Colonic mucosa (tissue), 4 donors: ENCODE results near the gene RAX2. TPM values are rescaled to one million over a fixed set of nuclear protein-coding genes. Genes with fewer than 3 reads are reported as not detected.
"Not testable (repeated sequence)": the region's sequence is repeated elsewhere in the genome, so short reads cannot be mapped to it uniquely, and the experiment has no call there.

Source experiments
- DNase-seq: peaks from one replicate; pipeline ENCODE4 v3.0.0-alpha.2; 2020
- H3K27ac ChIP-seq: fragments of 200-600 bp; one replicate; pipeline ENCODE4 v1.8.0; 2021
- H3K27me3 ChIP-seq: fragments of 200-600 bp; one replicate; pipeline ENCODE4 v1.8.0; 2021
- H3K36me3 ChIP-seq: fragments of 200-600 bp; one replicate; pipeline ENCODE4 v1.8.0; 2021
- H3K4me1 ChIP-seq: fragments of 200-600 bp; one replicate; pipeline ENCODE4 v1.8.0; 2021; ENCODE audit warnings: mild to moderate bottlenecking
- H3K4me3 ChIP-seq: fragments of 200-600 bp; one replicate; pipeline ENCODE4 v1.8.0; 2021
- H3K9ac ChIP-seq, 2 donors: one replicate each; pipeline ENCODE4 v1.7.0; 2013; ENCODE audit warnings: control low read depth in 2 of 2, low read depth in 2 of 2, low read length in 2 of 2
- H3K9me3 ChIP-seq: fragments of 200-600 bp; one replicate; pipeline ENCODE4 v1.8.0; 2021
- CTCF ChIP-seq: fragments of 200-600 bp; IDR thresholded peaks from one replicate; pipeline ENCODE4 v1.8.0; 2022; ENCODE audit warnings: antibody characterized with exemption, mild to moderate bottlenecking
- intact Hi-C: fragments of 100-400 bp; cut with DNase I; formaldehyde crosslinking; loops from one replicate; pipeline ENCODE4 v1.14.1; 2022
- total RNA-seq, 2 donors: library from RNA; stranded (reverse); fragmentation: NEBNext Ultra II Directional in 1 of 2; extraction: Animal tissue kit (Norgen Biotek cat#: 25700) in 1 of 2; gene quantifications; one replicate each; pipeline ENCODE4 v1.2.1, GENCODE V29; 2021
- donor health status: healthy.
- donor health status: DM: no; HTN: no; CAD: no.
- donor health status: DM: no; HTN: no; CAD: no.

The RAX2 gene
- total RNA-seq, 2 donors from 2014 or later: not detected

GRCh38 chr19:3769494-3769893 is 2.5 kb downstream of the RAX2 start:
- intact Hi-C loops: loop anchor here (10.0 kb wide), 1 partner anchor 45 kb away; no protein-coding TSS in a partner anchor
- Histone ChIP-seq H3K36me3 (no peaks in the 10 kb centered on the region), H3K9ac (peak overlapping the region in 1 of 2 donors; percentile 12), H3K4me3 (no peak overlapping the region), H3K4me1 (no peaks in the 10 kb centered on the region), H3K27ac (no peak overlapping the region), H3K27me3 (no peaks in the 10 kb centered on the region), H3K9me3 (no peaks in the 10 kb centered on the region)
- TF ChIP-seq CTCF: no peak
- DNase-seq: no peak

- no peaks in the 10 kb centered on the region for H3K36me3 ChIP-seq
- H3K9me3 ChIP-seq: no peaks in the 10 kb centered on the region
- intact Hi-C loops: loop anchor here (10.0 kb wide), 1 partner anchor 46 kb away; no protein-coding TSS in a partner anchor
- no peaks in the 10 kb centered on the region for H3K4me1 ChIP-seq
- H3K27me3 ChIP-seq: no peaks in the 10 kb centered on the region
- no peak overlapping the region for H3K9ac ChIP-seq
- no peak for DNase-seq
- H3K4me3 ChIP-seq: no peak overlapping the region
- no peak for TF ChIP-seq CTCF
- H3K27ac ChIP-seq: no peak overlapping the region
These were observed 3.3 kb downstream of the RAX2 start for GRCh38 chr19:3768748-3769099.

GRCh38 chr19:3768015-3768747 is 3.8 kb downstream of the RAX2 start:
- H3K9ac ChIP-seq: no peak overlapping the region
- H3K4me1 ChIP-seq: no peaks in the 10 kb centered on the region
- TF ChIP-seq CTCF: no peak
- intact Hi-C loops: loop anchor here (10.0 kb wide), 1 partner anchor 47 kb away; no protein-coding TSS in a partner anchor
- no peak overlapping the region for H3K27ac ChIP-seq
- H3K36me3 ChIP-seq: no peaks in the 10 kb centered on the region
- no peaks in the 10 kb centered on the region for H3K9me3 ChIP-seq
- no peak overlapping the region for H3K4me3 ChIP-seq
- no peak for DNase-seq
- H3K27me3 ChIP-seq: no peaks in the 10 kb centered on the region

- TF ChIP-seq CTCF: no peak
- H3K36me3 ChIP-seq: no peaks in the 10 kb centered on the region
- DNase-seq: no peak
These were observed 5.0 kb downstream of the RAX2 start for GRCh38 chr19:3767050-3767449.

GRCh38 chr19:3766520-3766919 is 5.5 kb downstream of the RAX2 start:
- Histone ChIP-seq H3K4me1 (no peaks in the 10 kb centered on the region), H3K27ac (no peak overlapping the region), H3K9ac (no peak overlapping the region), H3K36me3 (no peaks in the 10 kb centered on the region), H3K27me3 (no peaks in the 10 kb centered on the region), H3K9me3 (no peaks in the 10 kb centered on the region), H3K4me3 (no peak overlapping the region)
- intact Hi-C loops: loop anchor here (10.0 kb wide), 1 partner anchor 48 kb away; no protein-coding TSS in a partner anchor
- no peak for TF ChIP-seq CTCF
- no peak for DNase-seq

More at GRCh38 chr19:3767050-3767449, 5.0 kb downstream of the RAX2 start:
- no peak overlapping the region for H3K27ac ChIP-seq
- H3K9ac ChIP-seq: no peak overlapping the region
- no peaks in the 10 kb centered on the region for H3K4me1 ChIP-seq
- no peaks in the 10 kb centered on the region for H3K27me3 ChIP-seq
- H3K9me3 ChIP-seq: no peaks in the 10 kb centered on the region
- H3K4me3 ChIP-seq: no peak overlapping the region
- intact Hi-C loops: loop anchor here (10.0 kb wide), 1 partner anchor 48 kb away; no protein-coding TSS in a partner anchor

- intact Hi-C loops: loop anchor here (10.0 kb wide), 1 partner anchor 49 kb away; no protein-coding TSS in a partner anchor
These were observed 6.3 kb downstream of the RAX2 start for GRCh38 chr19:3765757-3766156.

More at GRCh38 chr19:3765757-3766156, 6.3 kb downstream of the RAX2 start:
- not testable (repeated sequence) for H3K4me3 ChIP-seq, H3K27me3 ChIP-seq, H3K4me1 ChIP-seq, DNase-seq, H3K27ac ChIP-seq, H3K9ac ChIP-seq, H3K9me3 ChIP-seq, H3K36me3 ChIP-seq
